Mesenchymal stem cell (in vitro differentiated cells and primary cell): Measurements from ENCODE around the gene MCMBP.
"Not testable (repeated sequence)": the region's sequence is repeated elsewhere in the genome, so short reads cannot be mapped to it uniquely, and the experiment has no call there.

ENCODE experiments used
- DNase-seq: peaks from one replicate; pipeline ENCODE4 v3.0.0-alpha.2; 2013
- H2AFZ ChIP-seq: one replicate; pipeline ENCODE4 v1.6.1; 2013; ENCODE audit warnings: low read depth, mild to moderate bottlenecking, control low read depth, inconsistent platforms, low read length, moderate library complexity
- H2AK5ac ChIP-seq: 2 replicates; pipeline ENCODE4 v1.6.1; 2013; ENCODE audit warnings: low read length, moderate library complexity, mild to moderate bottlenecking, inconsistent platforms; ENCODE audit not compliant: severe bottlenecking
- H2BK120ac ChIP-seq: one replicate; pipeline ENCODE4 v1.6.1; 2013; ENCODE audit warnings: low read depth, mild to moderate bottlenecking, inconsistent platforms, low read length, moderate library complexity
- H2BK12ac ChIP-seq, 2 experiments: one replicate each; pipeline ENCODE4 v1.6.1; 2013; ENCODE audit warnings: inconsistent platforms in 2 of 2, low read length in 2 of 2, mild to moderate bottlenecking in 2 of 2, moderate library complexity in 2 of 2, control low read depth in 1 of 2
- H2BK15ac ChIP-seq: one replicate; pipeline ENCODE4 v1.6.1; 2013; ENCODE audit warnings: mild to moderate bottlenecking, low read depth, inconsistent platforms; ENCODE audit not compliant: poor library complexity, severe bottlenecking
- H2BK5ac ChIP-seq: 2 replicates; pipeline ENCODE4 v1.6.1; 2013; ENCODE audit warnings: low read depth, mild to moderate bottlenecking, low read length, control low read depth, inconsistent platforms; ENCODE audit not compliant: poor library complexity, severe bottlenecking
- H3K14ac ChIP-seq, 2 experiments: one replicate each; pipeline ENCODE4 v1.6.1; 2013; ENCODE audit warnings: inconsistent platforms in 2 of 2, low read length in 2 of 2, control low read depth in 1 of 2, mild to moderate bottlenecking in 1 of 2, moderate library complexity in 1 of 2
- H3K18ac ChIP-seq, 2 experiments: one replicate each; pipeline ENCODE4 v1.6.1; 2013; ENCODE audit warnings: inconsistent platforms in 2 of 2, low read length in 2 of 2, control low read depth in 1 of 2, low read depth in 1 of 2, mild to moderate bottlenecking in 1 of 2
- H3K23ac ChIP-seq, 2 experiments: one replicate each; pipeline ENCODE4 v1.6.1; 2013; ENCODE audit warnings: inconsistent platforms in 2 of 2, low read length in 2 of 2, mild to moderate bottlenecking in 2 of 2, moderate library complexity in 2 of 2, control low read depth in 1 of 2
- H3K27ac ChIP-seq: 2 replicates; pipeline ENCODE4 v1.5.1; 2013; ENCODE audit warnings: mild to moderate bottlenecking, moderate library complexity, low read length, control low read depth, inconsistent platforms; ENCODE audit not compliant: poor library complexity, severe bottlenecking
- H3K27me3 ChIP-seq, 2 experiments: 2 replicates each; pipeline versions ENCODE4 v1.6.1 to v1.7.0; 2013; ENCODE audit warnings: low read length in 2 of 2, mild to moderate bottlenecking in 2 of 2, moderate library complexity in 2 of 2, control low read depth in 1 of 2, inconsistent platforms in 1 of 2; ENCODE audit not compliant: control insufficient read depth in 1 of 2, insufficient read depth in 1 of 2
- H3K36me3 ChIP-seq, 2 experiments: 2 replicates each; pipeline versions ENCODE4 v1.6.1 to v1.7.0; 2013; ENCODE audit warnings: low read length in 2 of 2, control low read depth in 1 of 2, inconsistent platforms in 1 of 2, low read depth in 1 of 2, mild to moderate bottlenecking in 1 of 2; ENCODE audit not compliant: insufficient read depth in 2 of 2, control insufficient read depth in 1 of 2
- H3K4ac ChIP-seq, 2 experiments: one replicate each; pipeline ENCODE4 v1.6.1; 2013; ENCODE audit warnings: inconsistent platforms in 2 of 2, low read length in 2 of 2, mild to moderate bottlenecking in 2 of 2, moderate library complexity in 2 of 2, control low read depth in 1 of 2, low read depth in 1 of 2
- H3K4me1 ChIP-seq: 2 replicates; pipeline ENCODE4 v1.6.1; 2013; ENCODE audit warnings: low read depth, low read length, control low read depth; ENCODE audit not compliant: control insufficient read depth, insufficient read depth
- H3K4me2 ChIP-seq: 2 replicates; pipeline ENCODE4 v1.6.1; 2013; ENCODE audit warnings: low read length, mild to moderate bottlenecking, inconsistent platforms; ENCODE audit not compliant: poor library complexity, severe bottlenecking
- H3K4me3 ChIP-seq, 2 experiments: 2 replicates each; pipeline versions ENCODE4 v1.5.1 to v1.7.0; 2013; ENCODE audit warnings: low read length in 2 of 2, mild to moderate bottlenecking in 2 of 2, control low read depth in 1 of 2, low read depth in 1 of 2; ENCODE audit not compliant: insufficient read depth in 1 of 2
- H3K79me1 ChIP-seq: replicated peaks from 2 replicates; pipeline ENCODE4 v1.6.1; 2013; ENCODE audit warnings: mild to moderate bottlenecking, control low read depth, low read length, inconsistent platforms; ENCODE audit not compliant: poor library complexity, severe bottlenecking
- H3K9ac ChIP-seq: 2 replicates; pipeline ENCODE4 v1.7.0; 2013; ENCODE audit warnings: mild to moderate bottlenecking, low read length, moderate library complexity
- H3K9me3 ChIP-seq: 2 replicates; pipeline ENCODE4 v1.7.0; 2013; ENCODE audit warnings: mild to moderate bottlenecking, low read length; ENCODE audit not compliant: control insufficient read depth
- H4K8ac ChIP-seq: one replicate; pipeline ENCODE4 v1.6.1; 2013; ENCODE audit warnings: inconsistent platforms, mild to moderate bottlenecking, low read length, moderate library complexity
- H4K91ac ChIP-seq: one replicate; pipeline ENCODE4 v1.6.1; 2013; ENCODE audit warnings: mild to moderate bottlenecking, low read length, inconsistent platforms
- WGBS: methylation state at CpG from one replicate; pipeline ENCODE4 v1.1.7; 2013; ENCODE audit warnings: mixed read lengths; 5-methylcytosine and 5-hydroxymethylcytosine counted together

MCMBP gene

GRCh38 chr10:119893074-119893473, 20.4 kb upstream of the MCMBP start:
- Histone ChIP-seq H3K9ac (peak overlapping the region; percentile 96), H2AFZ (no peak overlapping the region), H3K4ac (peak overlapping the region; percentile 78 to 85), H3K4me1 (peaks cover 9% of the 10 kb centered on the region), H4K91ac (peak overlapping the region; percentile 90), H3K4me3 (peak overlapping the region; percentile 88 to 97), H3K79me1 (peaks cover 11% of the 10 kb centered on the region), H2BK5ac (peak overlapping the region; percentile 45), H3K36me3 (peaks cover 6 to 17% of the 10 kb centered on the region in 2 experiments), H4K8ac (peak overlapping the region; percentile 92), H3K27me3 (no peaks in the 10 kb centered on the region), H2BK15ac (peak overlapping the region; percentile 41), H3K23ac (peak overlapping the region in 1 of 2 experiments; percentile 57), H3K14ac (peak overlapping the region; percentile 13 to 51), H3K9me3 (no peaks in the 10 kb centered on the region), H3K18ac (peak overlapping the region; percentile 90 to 91), H2BK120ac (peak overlapping the region; percentile 64), H2AK5ac (peak overlapping the region; percentile 88), H3K27ac (peak overlapping the region; percentile 32), H2BK12ac (peak overlapping the region in 1 of 2 experiments; percentile 29), H3K4me2 (peak overlapping the region; percentile 94)
- WGBS, result under 1% methylated on average over 7 of the region's 9 CpGs
- no peak for DNase-seq

GRCh38 chr10:119892188-119893065, 19.8 kb upstream of the MCMBP start, which contains the start of gene SEC23IP:
TSS of gene SEC23IP (plus strand) at chr10:119892730. CDS start at chr10:119892783, 53 bp downstream.
- Histone ChIP-seq H2AFZ (no peak within 1 kb of the TSS), H4K91ac (peak within 1 kb of the TSS; percentile 90), H2BK12ac (peak within 1 kb of the TSS in 1 of 2 experiments; percentile 29), H2BK5ac (peak within 1 kb of the TSS; percentile 45), H3K18ac (peak within 1 kb of the TSS; percentile 90 to 91), H2BK120ac (peak within 1 kb of the TSS; percentile 64), H3K4me1 (peaks cover 9% of the 10 kb centered on the region), H3K14ac (peak within 1 kb of the TSS; percentile 13 to 51), H3K36me3 (peaks cover 6 to 17% of the 10 kb centered on the region in 2 experiments), H3K23ac (peak within 1 kb of the TSS in 1 of 2 experiments; percentile 57), H3K27ac (peak within 1 kb of the TSS; percentile 71), H3K27me3 (no peaks in the 10 kb centered on the region), H2BK15ac (peak within 1 kb of the TSS; percentile 41), H3K4me3 (peak within 1 kb of the TSS; percentile 88 to 97), H3K79me1 (peaks cover 11% of the 10 kb centered on the region), H3K4me2 (peak within 1 kb of the TSS; percentile 94), H3K9ac (peak within 1 kb of the TSS; percentile 96), H3K4ac (peak within 1 kb of the TSS; percentile 78 to 85), H4K8ac (peak within 1 kb of the TSS; percentile 92), H2AK5ac (peak within 1 kb of the TSS; percentile 88), H3K9me3 (no peaks in the 10 kb centered on the region)
- DNase-seq, result peak; percentile 97
- 2% methylated on average over 44 of the region's 61 CpGs for WGBS

- H3K4me2 ChIP-seq, result peak overlapping the region; percentile 67
Measured at GRCh38 chr10:119891849-119892187, 19.2 kb upstream of the MCMBP start.

GRCh38 chr10:119890307-119890706, 17.7 kb upstream of the MCMBP start:
- not testable (repeated sequence) for H3K4me1 ChIP-seq, H3K9ac ChIP-seq, H2BK5ac ChIP-seq, H2BK12ac ChIP-seq, H3K4me2 ChIP-seq, H3K14ac ChIP-seq, H2BK120ac ChIP-seq, H3K9me3 ChIP-seq, H3K4ac ChIP-seq, H3K27me3 ChIP-seq, H3K18ac ChIP-seq, H2BK15ac ChIP-seq, H3K23ac ChIP-seq, H2AK5ac ChIP-seq, H3K27ac ChIP-seq, H3K4me3 ChIP-seq, H4K8ac ChIP-seq, H4K91ac ChIP-seq, DNase-seq, H2AFZ ChIP-seq
- Histone ChIP-seq H3K36me3 (peaks cover 4 to 14% of the 10 kb centered on the region in 2 experiments), H3K79me1 (peaks cover 11% of the 10 kb centered on the region)
- WGBS, result 96% methylated on average over 4 of the region's 4 CpGs

More at GRCh38 chr10:119891849-119892187, 19.2 kb upstream of the MCMBP start:
- H2AFZ ChIP-seq, H3K4ac ChIP-seq, DNase-seq, H3K4me1 ChIP-seq, H3K27ac ChIP-seq, H4K91ac ChIP-seq, H3K14ac ChIP-seq, H2BK15ac ChIP-seq, H3K23ac ChIP-seq, H3K9me3 ChIP-seq, H3K18ac ChIP-seq, H2BK5ac ChIP-seq, H2BK12ac ChIP-seq, H2BK120ac ChIP-seq, H3K27me3 ChIP-seq: not testable (repeated sequence)
- peaks cover 11% of the 10 kb centered on the region for H3K79me1 ChIP-seq
- H3K4me3 ChIP-seq, result peak overlapping the region in 1 of 2 experiments; percentile 97
- H4K8ac ChIP-seq, result peak overlapping the region; percentile 58
- H3K36me3 ChIP-seq, result peaks cover 6 to 17% of the 10 kb centered on the region in 2 experiments
- peak overlapping the region; percentile 96 for H3K9ac ChIP-seq
- peak overlapping the region; percentile 73 for H2AK5ac ChIP-seq
- WGBS, result 70% methylated on average over 13 of the region's 14 CpGs
